GM18520 (cell line): ENCODE data around the gene PAIP2B.

Source experiments
- ATAC-seq: cut with Tn5 transposase; IDR thresholded peaks from one replicate; pipeline ENCODE4 v1.9.1; 2021; ENCODE audit not compliant: unreplicated experiment

The PAIP2B gene

GRCh38 chr2:71154279-71154678 is 72.6 kb downstream of the PAIP2B start:
- no peak for ATAC-seq

GRCh38 chr2:71153585-71154224 is 73.2 kb downstream of the PAIP2B start:
- ATAC-seq, result no peak

- ATAC-seq, result no peak
Observed at GRCh38 chr2:71151620-71152019, 75.3 kb downstream of the PAIP2B start.

- no peak for ATAC-seq
Observed at GRCh38 chr2:71150082-71150816, 76.7 kb downstream of the PAIP2B start.

GRCh38 chr2:71148506-71149063 is 78.3 kb downstream of the PAIP2B start:
- no peak for ATAC-seq

- ATAC-seq, result no peak
Observed at GRCh38 chr2:71143782-71144181, 83.1 kb downstream of the PAIP2B start.

GRCh38 chr2:71136174-71136573 is 90.7 kb downstream of the PAIP2B start:
- no peak for ATAC-seq

- no peak for ATAC-seq
Observed at GRCh38 chr2:71133603-71134002, 93.3 kb downstream of the PAIP2B start.
